Fibroblast of villous mesenchyme (primary cell): ENCODE results near the gene CUL9. TPM values are rescaled to one million over a fixed set of nuclear protein-coding genes. Genes with fewer than 3 reads are reported as not detected.
A peak's percentile ranks its signal among the peaks of the same experiment; 100 is the strongest.

Source experiments
- DNase-seq: peaks from one replicate; pipeline ENCODE4 v3.0.0-alpha.2; 2010; ENCODE audit warnings: low read depth
- H3K4me3 ChIP-seq: 2 replicates; pipeline ENCODE4 v1.5.1; 2011; ENCODE audit warnings: low read depth, mild to moderate bottlenecking, low read length
- total RNA-seq: library from RNA; depleted of rRNA; stranded (reverse); fragments of >200 nt; gene quantifications from 2 replicates; pipeline ENCODE4 v1.2.3, GENCODE V29; 2012
- TF ChIP-seq, protein P1 (sequence below): IDR thresholded peaks from 2 replicates; pipeline ENCODE4 v1.5.1; 2012; ENCODE audit warnings: low read depth, mild to moderate bottlenecking, low read length; ENCODE audit not compliant: insufficient read depth

CUL9 gene
- total RNA-seq, 1 donor, result 23.3 TPM

DNA sequence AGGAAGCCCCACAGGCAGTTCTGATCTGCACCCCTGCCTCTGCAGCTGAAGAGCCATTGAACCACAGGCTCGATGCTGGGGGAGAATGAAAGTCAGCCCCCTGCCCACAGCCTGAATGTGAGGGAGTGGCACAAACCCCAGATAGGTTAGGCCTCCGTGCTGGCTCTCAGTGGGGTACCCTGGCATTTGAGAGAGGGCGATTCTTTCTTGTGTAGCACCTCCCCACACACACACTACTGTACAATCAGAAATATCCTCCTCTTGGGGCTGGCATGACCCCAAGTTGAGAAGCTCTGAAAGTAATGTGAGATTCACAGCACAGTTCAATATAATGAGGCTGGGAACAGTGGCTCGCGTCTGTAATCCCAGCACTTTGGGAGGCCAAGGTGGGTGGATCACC, 79.2 kb downstream of the CUL9 start:
- TF ChIP-seq, protein P1, sequence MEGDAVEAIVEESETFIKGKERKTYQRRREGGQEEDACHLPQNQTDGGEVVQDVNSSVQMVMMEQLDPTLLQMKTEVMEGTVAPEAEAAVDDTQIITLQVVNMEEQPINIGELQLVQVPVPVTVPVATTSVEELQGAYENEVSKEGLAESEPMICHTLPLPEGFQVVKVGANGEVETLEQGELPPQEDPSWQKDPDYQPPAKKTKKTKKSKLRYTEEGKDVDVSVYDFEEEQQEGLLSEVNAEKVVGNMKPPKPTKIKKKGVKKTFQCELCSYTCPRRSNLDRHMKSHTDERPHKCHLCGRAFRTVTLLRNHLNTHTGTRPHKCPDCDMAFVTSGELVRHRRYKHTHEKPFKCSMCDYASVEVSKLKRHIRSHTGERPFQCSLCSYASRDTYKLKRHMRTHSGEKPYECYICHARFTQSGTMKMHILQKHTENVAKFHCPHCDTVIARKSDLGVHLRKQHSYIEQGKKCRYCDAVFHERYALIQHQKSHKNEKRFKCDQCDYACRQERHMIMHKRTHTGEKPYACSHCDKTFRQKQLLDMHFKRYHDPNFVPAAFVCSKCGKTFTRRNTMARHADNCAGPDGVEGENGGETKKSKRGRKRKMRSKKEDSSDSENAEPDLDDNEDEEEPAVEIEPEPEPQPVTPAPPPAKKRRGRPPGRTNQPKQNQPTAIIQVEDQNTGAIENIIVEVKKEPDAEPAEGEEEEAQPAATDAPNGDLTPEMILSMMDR, result no peak
- H3K4me3 ChIP-seq, result no peak overlapping the region
- no peak for DNase-seq

DNA sequence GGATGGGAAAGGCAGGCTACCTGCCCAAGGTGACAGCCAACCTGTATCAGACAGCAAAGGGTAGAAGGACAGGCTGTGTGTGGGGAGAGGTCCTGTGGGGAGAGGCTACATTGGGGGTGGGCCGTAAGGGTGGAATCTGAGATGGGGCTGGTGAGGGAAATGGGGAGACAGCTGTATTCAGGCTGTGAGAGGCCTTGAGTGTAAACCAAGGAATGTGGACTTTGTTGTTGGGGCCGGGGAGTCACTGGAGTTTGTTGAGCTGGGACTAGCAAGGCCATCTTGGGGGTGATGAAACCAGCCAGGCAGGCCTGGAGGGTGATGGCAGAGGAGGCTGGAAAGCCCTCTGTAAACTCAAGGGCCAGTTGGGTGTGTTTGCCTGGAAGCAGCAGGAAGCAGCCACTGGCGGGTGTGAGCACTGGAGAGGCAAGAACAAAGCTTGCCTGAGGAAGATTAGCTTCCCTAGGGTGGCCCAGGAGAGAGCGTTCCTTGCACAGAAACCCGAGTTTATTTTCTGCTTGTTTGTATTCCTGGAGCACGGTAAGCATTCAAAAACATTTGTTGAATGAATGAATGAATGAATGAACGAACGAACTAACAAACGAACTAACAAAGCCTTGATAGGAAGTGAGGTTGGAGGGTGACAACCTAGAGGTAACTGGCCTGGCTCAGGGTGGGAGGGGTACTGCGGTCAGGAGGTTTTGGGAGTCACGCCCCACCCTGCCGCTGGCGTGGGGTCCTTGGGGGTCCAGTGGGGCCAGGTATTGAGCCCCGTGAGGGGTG, 80.2 kb downstream of the CUL9 start:
- no peak for DNase-seq
- TF ChIP-seq, protein P1, result no peak

DNA sequence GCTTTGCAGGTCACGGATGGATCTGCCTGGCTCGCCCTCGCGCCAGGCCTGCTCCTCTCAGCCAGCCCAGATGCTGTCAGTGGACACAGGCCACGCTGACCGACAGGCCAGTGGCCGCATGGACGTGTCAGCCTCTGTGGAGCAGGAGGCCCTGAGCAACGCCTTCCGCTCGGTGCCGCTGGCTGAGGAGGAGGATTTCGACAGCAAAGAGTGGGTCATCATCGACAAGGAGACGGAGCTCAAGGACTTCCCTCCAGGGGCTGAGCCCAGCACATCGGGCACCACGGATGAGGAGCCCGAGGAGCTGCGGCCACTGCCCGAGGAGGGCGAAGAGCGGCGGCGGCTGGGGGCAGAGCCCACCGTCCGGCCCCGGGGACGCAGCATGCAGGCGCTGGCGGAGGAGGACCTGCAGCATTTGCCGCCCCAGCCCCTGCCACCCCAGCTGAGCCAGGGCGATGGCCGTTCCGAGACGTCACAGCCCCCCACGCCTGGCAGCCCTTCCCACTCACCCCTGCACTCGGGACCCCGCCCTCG, 80.9 kb downstream of the CUL9 start:
- H3K4me3 ChIP-seq, result no peak overlapping the region

More for the DNA sequence above, 80.2 kb downstream of the CUL9 start:
- H3K4me3 ChIP-seq, result no peak overlapping the region

DNA sequence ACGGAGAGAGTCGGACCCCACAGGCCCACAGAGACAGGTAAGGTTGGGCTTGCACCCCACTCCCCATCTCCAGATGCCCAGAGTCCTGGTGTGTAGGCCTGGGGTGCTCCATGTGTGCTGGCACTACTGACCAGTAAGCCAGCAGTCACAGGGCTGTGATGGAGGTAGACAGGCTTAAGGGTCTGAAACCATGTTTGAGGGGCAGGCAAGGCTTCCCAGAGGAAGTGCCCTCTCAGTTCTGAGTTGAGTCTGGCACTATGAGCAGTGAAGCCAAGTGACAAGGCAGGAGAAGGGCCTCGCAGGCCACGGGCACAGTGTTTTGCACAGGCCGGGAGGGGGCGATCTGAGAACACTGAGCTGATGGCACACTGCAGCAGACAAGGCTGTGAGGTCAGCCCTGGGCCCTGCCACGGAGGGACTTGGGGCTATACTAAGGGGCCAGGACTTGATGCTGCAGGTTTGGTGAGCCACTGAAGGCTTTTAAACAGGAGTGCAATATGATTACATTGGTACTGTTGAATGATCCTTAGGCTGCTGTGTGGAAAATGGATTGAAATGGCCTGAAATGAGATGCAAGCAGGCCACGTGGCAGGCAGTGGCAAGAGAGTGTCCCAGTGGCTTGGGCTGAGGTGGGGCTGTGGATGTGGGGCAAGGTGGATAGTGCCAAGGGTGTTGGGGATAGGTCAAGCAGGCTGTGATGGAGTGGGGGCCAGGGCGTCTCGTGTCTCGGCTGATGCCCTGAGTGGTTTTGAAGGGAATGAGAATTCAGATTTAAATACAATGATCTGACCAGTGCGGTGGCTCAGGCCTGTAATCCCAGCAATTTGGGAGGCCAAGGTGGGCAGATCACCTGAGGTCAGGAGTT, 81.5 kb downstream of the CUL9 start:
- DNase-seq, result peak; percentile 65
- no peak overlapping the region for H3K4me3 ChIP-seq
- TF ChIP-seq, protein P1, result peak; percentile 82

More for the DNA sequence above, 80.9 kb downstream of the CUL9 start:
- TF ChIP-seq, protein P1, result no peak
- no peak for DNase-seq

DNA sequence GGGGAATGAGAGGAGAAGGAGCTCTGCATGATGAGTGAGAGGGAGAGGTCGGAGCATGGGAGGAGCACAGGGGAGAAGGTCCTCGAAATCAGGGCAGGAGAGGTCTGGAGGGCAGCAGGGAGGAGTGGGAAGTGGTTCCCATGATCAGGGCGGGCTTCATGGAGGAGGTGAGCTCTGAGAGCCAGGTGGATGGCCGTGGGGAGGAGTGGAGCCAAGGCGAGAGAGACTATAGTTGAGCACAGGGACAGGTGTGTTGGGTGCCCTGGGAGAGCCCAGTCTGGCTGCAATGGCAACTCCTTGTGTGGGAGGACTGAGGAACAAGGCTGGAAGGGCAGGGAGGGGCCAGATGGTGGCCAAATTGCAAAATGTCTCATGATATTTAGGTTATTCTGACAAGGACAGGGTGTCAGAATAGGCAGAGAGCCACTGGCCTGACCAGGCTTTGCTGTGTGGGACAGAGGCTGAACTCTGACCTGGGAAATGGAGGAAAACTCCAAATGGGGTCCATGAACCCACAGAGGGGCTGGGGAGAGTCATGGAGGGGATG, 82.7 kb downstream of the CUL9 start:
- no peak for DNase-seq
- H3K4me3 ChIP-seq, result no peak overlapping the region
- TF ChIP-seq, protein P1, result no peak

DNA sequence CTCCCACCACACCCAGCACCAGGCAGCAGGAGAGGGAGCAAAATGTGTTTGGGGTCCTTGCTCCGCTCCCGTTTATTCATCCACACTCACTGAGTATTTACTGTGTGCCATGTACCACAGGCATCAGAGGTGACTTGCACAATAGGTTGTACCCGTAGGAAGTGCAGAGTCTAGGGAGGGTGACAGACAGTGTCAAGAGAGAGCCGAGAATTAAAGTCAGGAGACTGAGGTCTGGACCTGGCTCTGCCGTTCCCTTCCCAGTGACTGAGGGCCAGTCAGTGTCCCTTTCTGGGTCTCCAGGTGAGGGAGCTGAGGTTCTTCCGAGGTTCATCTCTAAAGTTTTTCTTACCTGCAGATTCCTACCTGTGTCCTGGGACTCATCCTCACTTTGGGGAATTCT, 83.6 kb downstream of the CUL9 start:
- TF ChIP-seq, protein P1, result no peak
- DNase-seq, result no peak

More for the DNA sequence above, 83.6 kb downstream of the CUL9 start:
- H3K4me3 ChIP-seq, result no peak overlapping the region
